Measurements from ENCODE around the gene SARM1.

DNA sequence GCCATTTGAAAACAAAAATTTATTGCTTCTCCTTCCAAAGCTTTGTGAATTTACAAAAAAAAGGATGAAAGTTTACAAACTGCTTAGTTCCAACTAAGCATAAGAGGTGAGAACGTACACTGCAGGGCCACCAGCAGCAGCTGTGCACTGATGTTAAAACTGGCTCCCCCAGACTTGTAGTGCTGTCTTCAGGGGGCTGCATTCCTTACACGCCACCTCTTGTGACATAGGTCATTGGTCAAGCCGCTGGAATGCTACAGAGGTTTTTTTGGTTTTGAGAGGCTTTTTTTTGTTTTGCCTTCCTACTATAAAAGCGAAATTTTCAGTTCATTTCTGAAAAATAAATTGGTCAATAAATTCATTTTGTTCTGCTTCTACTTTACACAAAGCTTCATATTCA lies 43.2 kb upstream of the SARM1 start:
- TF ChIP-seq RARB (CRISPR knock-in tag; IDR thresholded peaks at IDR 0.05) (no peak), ZC3H10 (CRISPR knock-in tag; IDR thresholded peaks at IDR 0.05) (no peak), CSDC2 (CRISPR knock-in tag; IDR thresholded peaks at IDR 0.05) (no peak), ZNF8 (CRISPR knock-in tag; IDR thresholded peaks at IDR 0.05) (no peak), ARNTL (CRISPR knock-in tag; IDR thresholded peaks at IDR 0.05; ENCODE audit: borderline replicate concordance, low read depth) (no peak), GLIS3 (CRISPR knock-in tag; IDR thresholded peaks at IDR 0.05) (no peak), BACH2 (CRISPR knock-in tag; IDR thresholded peaks at IDR 0.05; ENCODE audit: borderline replicate concordance) (no peak), ZFP3 (CRISPR knock-in tag; IDR thresholded peaks at IDR 0.05) (no peak), ZNF70 (CRISPR knock-in tag; IDR thresholded peaks at IDR 0.05) (no peak), ISL1 (CRISPR knock-in tag; IDR thresholded peaks at IDR 0.05) (no peak), CREB5 (CRISPR knock-in tag; IDR thresholded peaks at IDR 0.05; ENCODE audit: low read depth) (no peak), TOX (CRISPR knock-in tag; IDR thresholded peaks at IDR 0.05; ENCODE audit: borderline replicate concordance) (no peak)
- TF ChIP-seq, protein P1, sequence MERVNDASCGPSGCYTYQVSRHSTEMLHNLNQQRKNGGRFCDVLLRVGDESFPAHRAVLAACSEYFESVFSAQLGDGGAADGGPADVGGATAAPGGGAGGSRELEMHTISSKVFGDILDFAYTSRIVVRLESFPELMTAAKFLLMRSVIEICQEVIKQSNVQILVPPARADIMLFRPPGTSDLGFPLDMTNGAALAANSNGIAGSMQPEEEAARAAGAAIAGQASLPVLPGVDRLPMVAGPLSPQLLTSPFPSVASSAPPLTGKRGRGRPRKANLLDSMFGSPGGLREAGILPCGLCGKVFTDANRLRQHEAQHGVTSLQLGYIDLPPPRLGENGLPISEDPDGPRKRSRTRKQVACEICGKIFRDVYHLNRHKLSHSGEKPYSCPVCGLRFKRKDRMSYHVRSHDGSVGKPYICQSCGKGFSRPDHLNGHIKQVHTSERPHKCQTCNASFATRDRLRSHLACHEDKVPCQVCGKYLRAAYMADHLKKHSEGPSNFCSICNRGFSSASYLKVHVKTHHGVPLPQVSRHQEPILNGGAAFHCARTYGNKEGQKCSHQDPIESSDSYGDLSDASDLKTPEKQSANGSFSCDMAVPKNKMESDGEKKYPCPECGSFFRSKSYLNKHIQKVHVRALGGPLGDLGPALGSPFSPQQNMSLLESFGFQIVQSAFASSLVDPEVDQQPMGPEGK (CRISPR knock-in tag; IDR thresholded peaks at IDR 0.05; ENCODE audit: borderline replicate concordance), result no peak

Measured in SK-N-SH treated with all-trans-retinoic acid at 6 μM for 48 hours (cell line).